Esophagus mucosa (tissue), 1 donor: ENCODE results near the gene KHDC4. TPM values are rescaled to one million over a fixed set of nuclear protein-coding genes. Genes with fewer than 3 reads are reported as not detected.

Experiments
- ATAC-seq: fragments of 200-7000 bp; cut with Tn5 transposase; one replicate; pipeline ENCODE4 v1.9.1; 2020
- total RNA-seq: library from RNA; stranded (reverse); gene quantifications from one replicate; pipeline ENCODE4 v1.2.4, GENCODE V29; 2023
- donor health status: DM: yes; HTN: yes; CAD: no.

Gene KHDC4
- 19.4 TPM for total RNA-seq

- peak; percentile 93 for ATAC-seq
Measured at GRCh38 chr1:155934097-155934935, at the start of gene KHDC4. Gene KHDC4, minus strand, starts transcription at chr1:155934413. Its CDS starts 40 bp downstream, at chr1:155934373.

- peak; percentile 35 for ATAC-seq
Measured at GRCh38 chr1:155983191-155984024, 49.2 kb upstream of the KHDC4 start.

- ATAC-seq = no peak
Measured at GRCh38 chr1:155982106-155982505, 47.9 kb upstream of the KHDC4 start.

GRCh38 chr1:155981266-155982088 is 47.3 kb upstream of the KHDC4 start:
- peak; percentile 33 for ATAC-seq

- no peak for ATAC-seq
Measured at GRCh38 chr1:155979597-155980343, 45.6 kb upstream of the KHDC4 start.

DNA sequence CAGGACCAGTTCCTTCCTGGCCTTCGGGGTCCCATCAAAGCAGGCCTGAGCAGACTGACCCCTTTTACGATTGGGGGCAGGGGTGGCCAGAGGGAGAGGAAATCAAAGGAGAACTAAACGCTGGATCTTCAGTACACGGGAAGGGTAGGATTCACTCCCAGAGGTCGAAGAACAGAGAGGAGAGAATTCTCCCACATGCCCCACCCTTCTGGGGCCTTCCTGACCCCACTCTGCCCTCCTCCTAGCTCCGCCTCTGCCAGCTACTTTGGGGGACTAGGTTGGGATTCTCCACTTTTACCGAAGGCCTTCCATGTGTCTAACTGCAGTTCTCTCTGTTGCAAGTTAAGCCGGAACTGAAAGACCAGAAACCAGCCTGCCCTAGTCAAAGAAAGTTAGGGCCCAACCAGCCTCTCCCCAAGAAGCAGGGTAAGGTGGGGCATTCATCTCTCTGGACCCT is 44.8 kb upstream of the KHDC4 start:
- no peak for ATAC-seq

DNA sequence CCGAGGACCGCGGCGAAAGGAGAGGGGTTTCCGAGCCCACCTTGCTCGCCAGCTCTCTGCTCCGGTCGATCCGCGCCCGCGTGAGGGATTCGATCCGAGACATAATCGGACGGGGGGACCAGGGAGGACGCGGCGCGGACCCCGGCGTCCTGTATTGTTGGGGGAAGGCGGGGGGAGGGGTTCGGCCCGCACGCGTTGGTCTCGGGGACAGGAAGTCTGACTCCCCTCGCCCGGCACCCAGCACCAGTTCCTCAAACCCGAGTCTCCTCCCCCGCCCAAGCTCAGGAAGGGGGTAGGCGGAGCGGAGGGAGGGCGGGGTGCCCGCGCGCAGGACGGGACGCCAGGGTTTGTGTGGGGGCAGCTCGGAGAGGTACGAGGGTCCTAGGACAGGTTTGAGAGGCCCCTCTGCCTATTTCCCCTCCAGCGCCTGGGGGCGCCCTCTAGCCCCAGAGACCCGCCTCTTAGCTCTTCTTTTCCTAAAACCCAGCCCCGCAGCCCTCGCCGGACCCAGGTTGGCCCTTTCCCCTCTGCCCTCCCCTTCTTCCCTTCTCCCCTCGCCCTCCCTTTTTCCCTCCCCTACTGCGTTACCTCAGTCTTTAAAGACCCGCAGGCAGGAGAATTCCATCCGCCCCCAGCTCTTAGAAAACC is 44.2 kb upstream of the KHDC4 start, which contains the start of gene ARHGEF2:
Gene ARHGEF2, minus strand, starts transcription at position 223 of the 648 bp plus-strand sequence. Its CDS starts 120 bp downstream, at position 103.
- ATAC-seq = peak; percentile 65

- peak; percentile 47 for ATAC-seq
Measured at GRCh38 chr1:155977690-155978324, 43.6 kb upstream of the KHDC4 start.

- ATAC-seq = peak; percentile 2
Measured at GRCh38 chr1:155976913-155977689, 42.9 kb upstream of the KHDC4 start.

DNA sequence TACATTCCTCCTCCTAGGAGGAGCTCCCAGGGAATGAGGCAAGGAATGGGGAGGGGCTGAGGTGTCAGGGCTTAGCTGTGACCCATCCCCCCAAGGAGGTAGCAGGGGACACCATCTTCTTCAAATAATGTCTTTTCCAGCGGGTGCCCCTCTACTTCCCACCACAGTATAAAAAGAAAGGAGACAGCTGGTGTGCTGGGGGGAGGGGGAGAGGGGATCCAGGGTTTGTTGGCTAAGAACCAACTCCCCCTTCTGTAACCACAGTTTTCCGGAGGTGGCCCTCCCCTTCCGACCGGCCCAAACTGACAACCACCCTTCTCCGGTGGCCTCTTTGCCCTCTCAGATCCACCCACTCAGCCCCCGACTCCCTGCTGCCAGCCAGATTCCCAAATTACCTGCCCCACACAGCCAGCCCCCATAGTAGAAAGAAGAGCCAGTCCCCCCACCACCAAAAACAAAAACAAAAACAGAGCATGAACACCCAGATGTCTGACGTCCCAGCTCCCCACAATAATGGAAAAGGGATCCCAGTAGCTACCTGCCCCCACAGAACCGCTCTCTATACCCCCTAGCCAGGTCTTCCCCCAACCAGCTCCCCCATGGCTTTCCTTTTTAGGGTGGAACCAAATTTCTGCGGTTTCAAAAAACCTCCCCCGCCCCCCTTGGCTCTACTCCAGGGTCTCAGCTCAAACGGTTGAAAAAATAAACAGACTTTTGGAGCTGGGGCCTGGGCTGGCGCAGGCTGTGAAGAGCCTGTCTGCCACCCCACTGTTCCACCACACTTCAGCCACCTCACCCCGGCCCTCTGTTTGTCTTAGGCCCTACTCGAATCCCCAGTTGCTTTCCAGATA is 42.1 kb upstream of the KHDC4 start:
- no peak for ATAC-seq

DNA sequence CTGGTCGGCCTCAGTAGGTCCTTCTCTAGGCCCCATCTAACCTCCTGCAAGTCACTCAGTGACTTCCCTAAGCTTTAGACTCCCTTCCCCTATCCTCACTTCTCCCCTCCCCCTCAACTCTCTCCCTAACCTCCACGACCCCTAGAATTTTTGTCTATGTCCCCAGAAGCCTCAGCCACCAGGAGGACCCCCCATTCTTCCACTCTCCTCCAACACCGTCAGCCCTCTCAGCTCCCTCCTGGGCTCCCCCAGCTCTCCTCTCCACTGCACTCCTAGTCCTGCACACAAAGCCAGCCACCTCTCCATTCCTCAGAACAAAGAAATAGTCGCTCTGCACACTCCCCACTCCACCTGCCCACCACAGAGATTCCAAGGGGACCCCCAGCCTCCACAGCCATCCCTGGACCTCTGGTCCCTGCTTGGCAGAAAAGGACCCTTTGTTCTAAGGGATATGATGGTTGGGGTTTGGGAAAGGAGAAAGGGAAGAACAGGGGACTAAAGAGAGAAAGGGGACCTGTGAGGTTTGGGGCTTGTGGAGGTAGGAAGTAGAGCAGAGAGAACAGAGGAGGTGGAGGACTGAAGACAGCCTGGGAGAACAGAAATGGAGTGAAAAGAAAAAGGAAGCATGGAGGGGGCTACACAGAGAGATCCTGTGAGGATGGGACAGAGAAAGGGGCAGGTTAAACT is 41.3 kb upstream of the KHDC4 start:
- ATAC-seq = no peak

DNA sequence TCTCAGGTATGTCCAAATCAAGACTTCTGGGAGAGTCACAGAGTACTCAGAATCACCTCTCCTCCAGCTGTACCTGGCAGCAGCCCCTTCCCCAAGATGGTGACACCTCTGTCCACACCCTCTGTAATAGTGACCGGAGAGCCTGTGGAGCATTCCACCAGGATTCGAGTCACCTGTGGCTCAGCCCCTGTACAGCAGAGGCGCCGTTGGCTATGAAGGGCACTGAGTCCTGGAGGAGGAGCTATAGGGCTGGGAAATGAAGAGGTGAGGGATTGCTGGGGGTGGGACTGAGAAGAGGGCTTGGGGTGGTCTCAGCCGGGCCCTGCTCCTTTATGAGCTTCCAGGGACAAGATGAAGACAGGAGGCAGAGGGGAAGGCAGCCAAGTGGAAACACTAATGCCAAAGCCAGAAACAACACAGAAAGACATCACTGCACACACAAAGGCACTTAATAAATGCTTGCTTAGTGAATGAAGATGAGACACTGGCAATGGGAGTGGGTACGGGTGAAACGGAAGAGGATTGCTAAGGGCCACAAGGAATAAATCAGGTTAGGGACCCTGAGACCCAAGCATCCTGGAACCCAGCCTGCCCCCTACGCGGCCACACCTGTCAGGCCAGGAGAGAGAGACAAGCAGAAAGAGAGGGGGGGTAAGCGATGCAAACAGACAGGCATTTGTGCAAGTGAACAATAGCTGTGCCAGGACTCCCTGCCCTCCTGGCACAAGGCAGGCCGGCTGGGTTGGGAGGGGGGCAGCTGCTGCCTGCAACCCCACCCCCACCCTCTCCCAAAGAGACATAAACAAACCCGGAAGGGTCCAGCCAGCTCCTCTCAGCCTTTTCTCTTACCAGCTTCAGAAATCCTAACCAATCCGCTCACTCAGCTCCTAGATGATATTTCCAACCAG is 40.2 kb upstream of the KHDC4 start:
- ATAC-seq = no peak

DNA sequence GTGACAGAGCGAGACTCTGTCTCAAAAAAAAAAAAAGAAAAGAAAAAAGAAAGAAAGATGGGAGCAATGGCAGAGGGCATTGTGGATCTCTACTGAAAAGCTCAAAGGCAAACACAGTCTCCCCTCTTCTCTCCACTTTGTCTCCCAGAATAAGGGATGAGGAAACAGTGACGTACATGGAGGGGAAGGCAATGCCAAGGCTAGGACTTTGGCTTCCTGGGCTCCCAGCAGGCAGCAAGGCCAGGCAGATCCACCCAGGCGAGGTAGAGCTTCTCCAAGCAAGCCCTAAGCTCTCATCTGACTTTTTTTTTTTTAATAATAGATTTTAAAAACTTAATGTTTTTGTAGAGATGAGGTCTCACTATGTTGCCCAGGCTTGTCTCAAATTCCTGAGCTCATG is 39.5 kb upstream of the KHDC4 start:
- ATAC-seq = no peak

DNA sequence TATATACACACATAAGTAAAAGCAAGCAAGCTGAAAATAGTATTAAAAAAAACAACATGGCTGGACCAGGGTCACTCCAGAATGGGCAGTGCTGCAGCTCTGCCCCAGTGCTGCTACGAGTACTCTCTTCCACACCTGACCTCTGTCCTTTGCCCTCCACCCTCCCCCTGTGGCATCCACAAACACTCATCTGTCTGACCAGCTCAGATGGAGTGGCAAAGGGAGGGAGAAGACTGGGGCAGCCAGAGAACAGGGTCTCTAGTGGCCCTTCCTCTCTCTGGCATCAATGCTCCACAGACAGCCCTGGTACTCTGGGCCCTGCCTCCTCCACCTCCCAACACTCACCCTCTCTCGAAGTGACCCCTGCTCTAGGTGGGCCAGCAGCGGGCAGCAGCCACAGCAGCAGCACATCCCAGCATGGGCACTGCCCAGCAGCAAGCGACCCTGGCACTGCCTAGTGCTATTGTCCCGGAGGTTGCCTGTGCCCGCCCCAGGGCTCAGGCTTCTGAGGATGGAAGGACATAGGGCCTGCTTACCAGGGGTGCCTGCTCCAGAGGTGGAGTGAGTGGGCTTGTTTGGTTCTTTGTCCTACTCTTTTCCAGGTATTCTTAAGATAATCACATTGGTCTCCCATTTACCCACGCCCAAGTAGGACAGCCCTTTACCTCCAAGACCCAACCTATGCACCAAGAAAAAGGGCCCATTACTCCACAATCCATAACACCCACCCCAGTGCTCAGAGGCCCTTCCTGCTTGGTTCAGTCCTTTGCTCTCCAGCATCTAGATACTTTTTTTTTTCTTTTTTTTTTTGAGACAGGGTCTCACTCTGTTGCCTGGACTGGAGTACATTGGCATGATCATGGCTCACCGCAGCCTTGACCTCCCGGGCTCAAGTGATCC is 37.9 kb upstream of the KHDC4 start:
- ATAC-seq = no peak

DNA sequence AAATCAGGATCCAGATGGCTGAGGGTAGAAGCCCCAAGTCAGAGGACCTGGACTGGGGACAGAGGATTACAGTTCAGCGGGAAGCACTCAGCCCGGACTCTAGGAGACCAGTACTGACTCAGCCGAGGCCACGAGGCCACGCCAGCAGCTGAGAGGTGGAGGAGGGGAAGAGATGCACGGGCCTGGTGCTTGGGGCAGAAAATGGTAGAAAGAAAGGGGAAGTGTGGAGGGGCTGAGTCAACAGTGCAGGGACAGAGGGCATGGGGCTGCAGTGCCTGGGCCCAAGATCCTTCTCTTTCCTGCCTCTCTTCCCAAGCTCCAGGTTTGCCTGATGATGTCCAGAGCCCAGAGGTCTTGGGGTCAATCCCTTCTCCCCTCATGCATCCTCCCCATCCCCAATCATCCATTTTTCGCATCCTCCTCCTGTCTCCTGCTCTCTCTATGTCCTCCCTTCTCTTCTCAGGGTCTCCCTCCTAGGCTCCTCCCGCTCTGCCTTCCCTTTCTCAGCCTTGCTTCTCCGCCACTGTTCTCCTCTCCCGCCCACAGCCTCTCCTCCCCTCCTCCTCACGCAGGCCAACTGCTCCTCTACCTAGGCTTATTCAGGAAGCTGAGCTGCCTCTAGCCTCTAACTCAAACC is 36.4 kb upstream of the KHDC4 start:
- peak; percentile 32 for ATAC-seq
